ENCODE measurements around the gene C1orf174.
A peak's percentile ranks its signal among the peaks of the same experiment; 100 is the strongest.
"Not testable (repeated sequence)": the region's sequence is repeated elsewhere in the genome, so short reads cannot be mapped to it uniquely, and the experiment has no call there.

C1orf174 gene

GRCh38 chr1:3925256-3925655 is 25.2 kb upstream of the C1orf174 start:
- DNase-seq, result no peak

GRCh38 chr1:3924825-3925220 is 24.8 kb upstream of the C1orf174 start:
- DNase-seq, result no peak

- no peak for DNase-seq
Measured at GRCh38 chr1:3924186-3924824, 24.2 kb upstream of the C1orf174 start.

- no peak for DNase-seq
Measured at GRCh38 chr1:3923378-3924185, 23.5 kb upstream of the C1orf174 start.

- no peak for DNase-seq
Measured at GRCh38 chr1:3922851-3923250, 22.8 kb upstream of the C1orf174 start.

GRCh38 chr1:3922201-3922725 is 22.2 kb upstream of the C1orf174 start:
- DNase-seq, result peak; percentile 34

- no peak for DNase-seq
Measured at GRCh38 chr1:3921765-3922164, 21.7 kb upstream of the C1orf174 start.

GRCh38 chr1:3919706-3920105 is 19.6 kb upstream of the C1orf174 start:
- no peak for DNase-seq

- DNase-seq, result no peak
Measured at GRCh38 chr1:3918966-3919611, 19.0 kb upstream of the C1orf174 start.

- DNase-seq, result not testable (repeated sequence)
Measured at GRCh38 chr1:3918359-3918758, 18.3 kb upstream of the C1orf174 start.

GRCh38 chr1:3917761-3918160 is 17.7 kb upstream of the C1orf174 start:
- no peak for DNase-seq

- DNase-seq, result no peak
Measured at GRCh38 chr1:3915551-3916121, 15.6 kb upstream of the C1orf174 start.

- DNase-seq, result no peak
Measured at GRCh38 chr1:3914911-3915310, 14.8 kb upstream of the C1orf174 start.

- DNase-seq, result no peak
Measured at GRCh38 chr1:3914331-3914851, 14.3 kb upstream of the C1orf174 start.

GRCh38 chr1:3912809-3913685 is 13.0 kb upstream of the C1orf174 start:
- no peak for DNase-seq

GRCh38 chr1:3911981-3912808 is 12.1 kb upstream of the C1orf174 start:
- DNase-seq, result no peak

GRCh38 chr1:3910857-3911845 is 11.1 kb upstream of the C1orf174 start:
- DNase-seq, result peak; percentile 65

- no peak for DNase-seq
Measured at GRCh38 chr1:3910049-3910731, 10.1 kb upstream of the C1orf174 start.

- no peak for DNase-seq
Measured at GRCh38 chr1:3909615-3910014, 9.5 kb upstream of the C1orf174 start.

Measured in CD4-positive, alpha-beta T cell treated with Interferon gamma for 1 hour (primary cell).